ENCODE measurements around the gene RYR2. TPM values are rescaled to one million over a fixed set of nuclear protein-coding genes. Genes with fewer than 3 reads are reported as not detected.

The RYR2 gene
- total RNA-seq, 1 donor from 2014 or later = 0.19 TPM

GRCh38 chr1:237619553-237619952, 577.6 kb downstream of the RYR2 start:
- no peak for TF ChIP-seq CTCF (IDR thresholded peaks at IDR 0.05; ENCODE audit: unreplicated experiment)
- DNase-seq (ENCODE audit: low spot score, unreplicated experiment) = no peak
- no peaks in the 10 kb centered on the region for H3K36me3 Mint-ChIP-seq (ENCODE audit: insufficient read depth)
- H3K9me3 Mint-ChIP-seq (ENCODE audit: low read depth) = peaks cover 18% of the 10 kb centered on the region
- H3K4me1 Mint-ChIP-seq (ENCODE audit: low read depth) = peaks cover 3% of the 10 kb centered on the region
- H3K27ac Mint-ChIP-seq = no peak overlapping the region
- no peak overlapping the region for H3K4me3 Mint-ChIP-seq (ENCODE audit: low read depth)
- H3K27me3 Mint-ChIP-seq = no peaks in the 10 kb centered on the region

- no peak for DNase-seq (ENCODE audit: low spot score, unreplicated experiment)
These were observed 592.9 kb downstream of the RYR2 start for GRCh38 chr1:237634922-237635321.

GRCh38 chr1:237638555-237638954, 596.6 kb downstream of the RYR2 start:
- no peaks in the 10 kb centered on the region for H3K4me1 Mint-ChIP-seq (ENCODE audit: low read depth)
- DNase-seq (ENCODE audit: low spot score, unreplicated experiment) = no peak
- H3K36me3 Mint-ChIP-seq (ENCODE audit: insufficient read depth) = no peaks in the 10 kb centered on the region
- peaks cover 6% of the 10 kb centered on the region for H3K9me3 Mint-ChIP-seq (ENCODE audit: low read depth)
- H3K4me3 Mint-ChIP-seq (ENCODE audit: low read depth) = no peak overlapping the region
- H3K27ac Mint-ChIP-seq = no peak overlapping the region
- H3K27me3 Mint-ChIP-seq = no peaks in the 10 kb centered on the region
- no peak for TF ChIP-seq CTCF (IDR thresholded peaks at IDR 0.05; ENCODE audit: unreplicated experiment)

More at GRCh38 chr1:237634922-237635321, 592.9 kb downstream of the RYR2 start:
- Mint-ChIP-seq H3K4me3 (ENCODE audit: low read depth) (no peak overlapping the region), H3K9me3 (ENCODE audit: low read depth) (peaks cover 6% of the 10 kb centered on the region), H3K4me1 (ENCODE audit: low read depth) (no peaks in the 10 kb centered on the region), H3K27ac (no peak overlapping the region), H3K27me3 (no peaks in the 10 kb centered on the region), H3K36me3 (ENCODE audit: insufficient read depth) (no peaks in the 10 kb centered on the region)
- TF ChIP-seq CTCF (IDR thresholded peaks at IDR 0.05; ENCODE audit: unreplicated experiment) = no peak

- TF ChIP-seq CTCF (IDR thresholded peaks at IDR 0.05; ENCODE audit: unreplicated experiment) = no peak
- H3K4me1 Mint-ChIP-seq (ENCODE audit: low read depth) = no peaks in the 10 kb centered on the region
- H3K36me3 Mint-ChIP-seq (ENCODE audit: insufficient read depth) = no peaks in the 10 kb centered on the region
- H3K27me3 Mint-ChIP-seq = no peaks in the 10 kb centered on the region
- DNase-seq (ENCODE audit: low spot score, unreplicated experiment) = no peak
- H3K27ac Mint-ChIP-seq = no peak overlapping the region
- no peak overlapping the region for H3K4me3 Mint-ChIP-seq (ENCODE audit: low read depth)
- H3K9me3 Mint-ChIP-seq (ENCODE audit: low read depth) = no peaks in the 10 kb centered on the region
These were observed 598.2 kb downstream of the RYR2 start for GRCh38 chr1:237640011-237640671.

GRCh38 chr1:237640966-237641365, 599.0 kb downstream of the RYR2 start:
- H3K27ac Mint-ChIP-seq = no peak overlapping the region
- no peaks in the 10 kb centered on the region for H3K9me3 Mint-ChIP-seq (ENCODE audit: low read depth)
- DNase-seq (ENCODE audit: low spot score, unreplicated experiment) = no peak
- no peak overlapping the region for H3K4me3 Mint-ChIP-seq (ENCODE audit: low read depth)
- no peaks in the 10 kb centered on the region for H3K4me1 Mint-ChIP-seq (ENCODE audit: low read depth)
- no peak for TF ChIP-seq CTCF (IDR thresholded peaks at IDR 0.05; ENCODE audit: unreplicated experiment)
- no peaks in the 10 kb centered on the region for H3K27me3 Mint-ChIP-seq
- H3K36me3 Mint-ChIP-seq (ENCODE audit: insufficient read depth) = no peaks in the 10 kb centered on the region

Data from progenitor cell of endocrine pancreas (in vitro differentiated cells).